ENCODE measurements around the gene ATRN.

DNA sequence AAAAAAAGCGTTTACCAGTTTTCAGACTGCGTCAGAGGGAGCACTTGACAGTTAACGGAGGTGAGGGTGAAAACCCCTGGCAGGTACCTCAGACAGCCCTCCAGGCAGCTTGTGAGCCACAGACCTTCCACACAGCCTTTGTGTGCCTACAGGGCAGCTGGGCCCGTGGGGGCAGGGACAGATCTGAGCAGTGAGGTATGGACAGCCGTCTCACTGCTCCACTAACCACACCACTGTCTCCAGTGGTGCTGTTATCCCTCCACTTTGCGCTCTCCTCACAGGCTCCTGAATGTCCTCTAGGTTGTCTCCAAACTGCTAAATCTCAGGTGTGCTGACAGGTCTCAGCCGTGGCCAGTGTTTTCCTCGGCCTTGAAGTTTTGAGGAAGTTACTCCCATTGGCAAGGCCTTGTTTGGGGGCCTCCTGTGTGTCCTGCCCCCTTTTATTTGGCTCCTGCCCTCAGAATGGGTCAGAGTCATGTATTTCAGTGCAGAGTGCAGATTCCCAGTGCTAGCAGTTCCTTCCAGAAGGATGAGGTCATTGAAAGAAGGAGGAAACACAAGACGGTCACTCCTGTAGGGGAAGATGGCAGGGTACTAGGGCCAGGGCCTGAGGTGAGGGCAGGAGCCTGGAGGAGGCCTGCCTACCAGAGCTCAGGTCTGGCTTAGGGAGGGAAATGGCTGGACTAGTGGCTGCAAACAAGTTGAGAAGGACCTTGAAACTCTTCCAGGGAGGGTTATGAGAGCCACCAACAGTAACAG, 180.6 kb downstream of the ATRN start:
- TF ChIP-seq, protein P1, sequence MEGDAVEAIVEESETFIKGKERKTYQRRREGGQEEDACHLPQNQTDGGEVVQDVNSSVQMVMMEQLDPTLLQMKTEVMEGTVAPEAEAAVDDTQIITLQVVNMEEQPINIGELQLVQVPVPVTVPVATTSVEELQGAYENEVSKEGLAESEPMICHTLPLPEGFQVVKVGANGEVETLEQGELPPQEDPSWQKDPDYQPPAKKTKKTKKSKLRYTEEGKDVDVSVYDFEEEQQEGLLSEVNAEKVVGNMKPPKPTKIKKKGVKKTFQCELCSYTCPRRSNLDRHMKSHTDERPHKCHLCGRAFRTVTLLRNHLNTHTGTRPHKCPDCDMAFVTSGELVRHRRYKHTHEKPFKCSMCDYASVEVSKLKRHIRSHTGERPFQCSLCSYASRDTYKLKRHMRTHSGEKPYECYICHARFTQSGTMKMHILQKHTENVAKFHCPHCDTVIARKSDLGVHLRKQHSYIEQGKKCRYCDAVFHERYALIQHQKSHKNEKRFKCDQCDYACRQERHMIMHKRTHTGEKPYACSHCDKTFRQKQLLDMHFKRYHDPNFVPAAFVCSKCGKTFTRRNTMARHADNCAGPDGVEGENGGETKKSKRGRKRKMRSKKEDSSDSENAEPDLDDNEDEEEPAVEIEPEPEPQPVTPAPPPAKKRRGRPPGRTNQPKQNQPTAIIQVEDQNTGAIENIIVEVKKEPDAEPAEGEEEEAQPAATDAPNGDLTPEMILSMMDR (IDR thresholded peaks at IDR 0.05) = no peak
- no peak for TF ChIP-seq EZH2 (IDR thresholded peaks at IDR 0.05; ENCODE audit: borderline replicate concordance, insufficient read depth, low read depth, low read length, poor library complexity, severe bottlenecking)

Data from B cell (primary cell).